NCI-H2171 (cell line): ENCODE data around the gene CNN2.
"Not testable (repeated sequence)": the region's sequence is repeated elsewhere in the genome, so short reads cannot be mapped to it uniquely, and the experiment has no call there.

Source experiments
- DNase-seq: peaks from one replicate; lab custom pipeline; 2025; lab: John Stamatoyannopoulos, UW

Gene CNN2

GRCh38 chr19:1010586-1011510 lies 15.6 kb upstream of the CNN2 start:
- DNase-seq = no peak

GRCh38 chr19:1011831-1012333 lies 14.5 kb upstream of the CNN2 start:
- no peak for DNase-seq

GRCh38 chr19:1012334-1012733 lies 14.1 kb upstream of the CNN2 start:
- DNase-seq = no peak

GRCh38 chr19:1013218-1013617 lies 13.2 kb upstream of the CNN2 start:
- no peak for DNase-seq

GRCh38 chr19:1014161-1015060 lies 12.0 kb upstream of the CNN2 start:
- no peak for DNase-seq

GRCh38 chr19:1015061-1015781 lies 11.2 kb upstream of the CNN2 start:
- DNase-seq = no peak

- DNase-seq = no peak
These were observed 10.4 kb upstream of the CNN2 start for GRCh38 chr19:1015782-1016646.

GRCh38 chr19:1016647-1017114 lies 9.7 kb upstream of the CNN2 start:
- no peak for DNase-seq

- DNase-seq = no peak
These were observed 9.1 kb upstream of the CNN2 start for GRCh38 chr19:1017115-1017905.

GRCh38 chr19:1017906-1018305 lies 8.5 kb upstream of the CNN2 start:
- no peak for DNase-seq

GRCh38 chr19:1018393-1018792 lies 8.0 kb upstream of the CNN2 start:
- no peak for DNase-seq

GRCh38 chr19:1018932-1019615 lies 7.3 kb upstream of the CNN2 start:
- no peak for DNase-seq

- no peak for DNase-seq
These were observed 6.8 kb upstream of the CNN2 start for GRCh38 chr19:1019616-1019961.

- no peak for DNase-seq
These were observed 6.2 kb upstream of the CNN2 start for GRCh38 chr19:1019980-1020867.

- peak; percentile 96 for DNase-seq
These were observed 5.5 kb upstream of the CNN2 start, which contains the start of gene TMEM259 for GRCh38 chr19:1020868-1021425. Gene TMEM259, minus strand, starts transcription at chr19:1021123. Its CDS starts 127 bp downstream, at chr19:1020996.

GRCh38 chr19:1023883-1024188 lies 2.6 kb upstream of the CNN2 start:
- not testable (repeated sequence) for DNase-seq

- DNase-seq = not testable (repeated sequence)
These were observed 1.3 kb upstream of the CNN2 start for GRCh38 chr19:1025080-1025479.
